ENCODE results near the gene ADNP.

DNA sequence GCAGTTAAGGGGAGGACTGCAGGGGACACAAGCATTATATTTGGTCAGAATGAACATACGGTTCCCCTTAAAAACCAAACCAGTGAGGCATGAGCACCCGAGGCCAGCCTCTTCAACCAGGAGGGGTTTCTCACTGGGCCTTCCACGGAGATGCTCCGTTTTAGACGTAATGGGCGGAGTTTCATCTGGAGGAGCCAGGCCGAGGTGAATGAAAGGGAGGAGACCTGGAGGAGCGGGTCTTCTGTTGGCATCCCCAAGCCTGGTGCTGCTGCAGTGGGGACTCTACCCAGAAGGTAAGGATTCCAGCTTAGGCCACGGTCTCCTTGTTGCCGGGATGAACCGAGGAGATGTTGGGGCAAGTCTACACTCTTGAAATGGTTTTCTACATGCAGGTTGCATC is 47.4 kb downstream of the ADNP start:
- TF ChIP-seq EZH2 (IDR thresholded peaks at IDR 0.05): no peak
- no peak for TF ChIP-seq POLR2AphosphoS5 (IDR thresholded peaks at IDR 0.05; ENCODE audit: borderline replicate concordance, low read depth, low read length)
